ENCODE measurements around the gene NOCT. TPM values are rescaled to one million over a fixed set of nuclear protein-coding genes. Genes with fewer than 3 reads are reported as not detected.
A peak's percentile ranks its signal among the peaks of the same experiment; 100 is the strongest.

The NOCT gene
- total RNA-seq, 1 experiment from 2014 or later: 43.4 TPM

GRCh38 chr4:138975225-138975624, 40.4 kb upstream of the NOCT start (continued):
- TF ChIP-seq, protein P1, sequence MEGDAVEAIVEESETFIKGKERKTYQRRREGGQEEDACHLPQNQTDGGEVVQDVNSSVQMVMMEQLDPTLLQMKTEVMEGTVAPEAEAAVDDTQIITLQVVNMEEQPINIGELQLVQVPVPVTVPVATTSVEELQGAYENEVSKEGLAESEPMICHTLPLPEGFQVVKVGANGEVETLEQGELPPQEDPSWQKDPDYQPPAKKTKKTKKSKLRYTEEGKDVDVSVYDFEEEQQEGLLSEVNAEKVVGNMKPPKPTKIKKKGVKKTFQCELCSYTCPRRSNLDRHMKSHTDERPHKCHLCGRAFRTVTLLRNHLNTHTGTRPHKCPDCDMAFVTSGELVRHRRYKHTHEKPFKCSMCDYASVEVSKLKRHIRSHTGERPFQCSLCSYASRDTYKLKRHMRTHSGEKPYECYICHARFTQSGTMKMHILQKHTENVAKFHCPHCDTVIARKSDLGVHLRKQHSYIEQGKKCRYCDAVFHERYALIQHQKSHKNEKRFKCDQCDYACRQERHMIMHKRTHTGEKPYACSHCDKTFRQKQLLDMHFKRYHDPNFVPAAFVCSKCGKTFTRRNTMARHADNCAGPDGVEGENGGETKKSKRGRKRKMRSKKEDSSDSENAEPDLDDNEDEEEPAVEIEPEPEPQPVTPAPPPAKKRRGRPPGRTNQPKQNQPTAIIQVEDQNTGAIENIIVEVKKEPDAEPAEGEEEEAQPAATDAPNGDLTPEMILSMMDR (IDR thresholded peaks at IDR 0.05): 0 out of 2 replicates have a peak, but pooled peaks have one; percentile 14

GRCh38 chr4:138976526-138976925, 39.1 kb upstream of the NOCT start:
- Mint-ChIP-seq H3K27me3 (ENCODE audit: low read depth) (no peaks in the 10 kb centered on the region), H3K9me3 (no peaks in the 10 kb centered on the region), H3K27ac (peak overlapping the region; percentile 29), H3K4me1 (peaks cover 62% of the 10 kb centered on the region), H3K4me3 (no peak overlapping the region), H3K36me3 (no peaks in the 10 kb centered on the region)
- DNase-seq (ENCODE audit: low spot score) (no peak), ATAC-seq (no peak)
- ChIA-PET CTCF (no interaction called here), POLR2A (no interaction called here)
- TF ChIP-seq, protein P2, sequence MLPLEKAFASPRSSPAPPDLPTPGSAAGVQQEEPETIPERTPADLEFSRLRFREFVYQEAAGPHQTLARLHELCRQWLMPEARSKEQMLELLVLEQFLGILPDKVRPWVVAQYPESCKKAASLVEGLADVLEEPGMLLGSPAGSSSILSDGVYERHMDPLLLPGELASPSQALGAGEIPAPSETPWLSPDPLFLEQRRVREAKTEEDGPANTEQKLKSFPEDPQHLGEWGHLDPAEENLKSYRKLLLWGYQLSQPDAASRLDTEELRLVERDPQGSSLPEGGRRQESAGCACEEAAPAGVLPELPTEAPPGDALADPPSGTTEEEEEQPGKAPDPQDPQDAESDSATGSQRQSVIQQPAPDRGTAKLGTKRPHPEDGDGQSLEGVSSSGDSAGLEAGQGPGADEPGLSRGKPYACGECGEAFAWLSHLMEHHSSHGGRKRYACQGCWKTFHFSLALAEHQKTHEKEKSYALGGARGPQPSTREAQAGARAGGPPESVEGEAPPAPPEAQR (CRISPR knock-in tag; IDR thresholded peaks at IDR 0.05): no peak

DNA sequence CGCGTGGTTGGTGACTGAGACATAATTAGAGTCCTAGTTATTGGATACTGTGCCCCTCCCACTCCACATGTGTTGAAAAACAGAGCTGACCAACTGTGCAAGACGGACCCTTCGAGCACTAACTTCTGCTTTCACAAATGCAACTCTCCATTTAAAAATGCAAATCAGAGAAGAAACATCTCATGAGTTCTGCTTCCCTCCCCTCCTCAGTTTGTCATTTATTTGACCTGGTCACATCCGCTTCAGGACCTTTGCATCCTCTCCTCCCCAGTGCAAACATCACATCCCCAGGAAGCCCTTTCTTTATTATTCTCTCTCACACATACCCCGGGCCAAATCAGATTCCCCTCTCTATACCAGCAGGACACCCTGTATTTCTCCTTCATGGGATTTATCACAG, 38.1 kb upstream of the NOCT start:
- CTCF ChIA-PET: interaction anchor here (1.8 kb wide), 1 partner anchor 53 kb away, joined by 7 read pairs; no protein-coding TSS in a partner anchor
- ATAC-seq (peak; percentile 20), DNase-seq (ENCODE audit: low spot score) (no peak)
- peak overlapping the region; percentile 89 for H3K27ac Mint-ChIP-seq
- no peaks in the 10 kb centered on the region for H3K36me3 Mint-ChIP-seq
- TF ChIP-seq ATF1 (CRISPR knock-in tag; IDR thresholded peaks at IDR 0.05): no peak
- TF ChIP-seq, protein P3, sequence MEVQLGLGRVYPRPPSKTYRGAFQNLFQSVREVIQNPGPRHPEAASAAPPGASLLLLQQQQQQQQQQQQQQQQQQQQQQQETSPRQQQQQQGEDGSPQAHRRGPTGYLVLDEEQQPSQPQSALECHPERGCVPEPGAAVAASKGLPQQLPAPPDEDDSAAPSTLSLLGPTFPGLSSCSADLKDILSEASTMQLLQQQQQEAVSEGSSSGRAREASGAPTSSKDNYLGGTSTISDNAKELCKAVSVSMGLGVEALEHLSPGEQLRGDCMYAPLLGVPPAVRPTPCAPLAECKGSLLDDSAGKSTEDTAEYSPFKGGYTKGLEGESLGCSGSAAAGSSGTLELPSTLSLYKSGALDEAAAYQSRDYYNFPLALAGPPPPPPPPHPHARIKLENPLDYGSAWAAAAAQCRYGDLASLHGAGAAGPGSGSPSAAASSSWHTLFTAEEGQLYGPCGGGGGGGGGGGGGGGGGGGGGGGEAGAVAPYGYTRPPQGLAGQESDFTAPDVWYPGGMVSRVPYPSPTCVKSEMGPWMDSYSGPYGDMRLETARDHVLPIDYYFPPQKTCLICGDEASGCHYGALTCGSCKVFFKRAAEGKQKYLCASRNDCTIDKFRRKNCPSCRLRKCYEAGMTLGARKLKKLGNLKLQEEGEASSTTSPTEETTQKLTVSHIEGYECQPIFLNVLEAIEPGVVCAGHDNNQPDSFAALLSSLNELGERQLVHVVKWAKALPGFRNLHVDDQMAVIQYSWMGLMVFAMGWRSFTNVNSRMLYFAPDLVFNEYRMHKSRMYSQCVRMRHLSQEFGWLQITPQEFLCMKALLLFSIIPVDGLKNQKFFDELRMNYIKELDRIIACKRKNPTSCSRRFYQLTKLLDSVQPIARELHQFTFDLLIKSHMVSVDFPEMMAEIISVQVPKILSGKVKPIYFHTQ (CRISPR knock-in tag; IDR thresholded peaks at IDR 0.05): no peak
- TF ChIP-seq NR1H2 (CRISPR knock-in tag; IDR thresholded peaks at IDR 0.05): no peak
- TF ChIP-seq E2F5 (CRISPR knock-in tag; IDR thresholded peaks at IDR 0.05): no peak
- TF ChIP-seq TP53 (CRISPR knock-in tag; IDR thresholded peaks at IDR 0.05): no peak
- TF ChIP-seq NR2C2 (CRISPR knock-in tag; IDR thresholded peaks at IDR 0.05): no peak
- TF ChIP-seq MXD4 (CRISPR knock-in tag; IDR thresholded peaks at IDR 0.05; ENCODE audit: borderline replicate concordance): no peak
- no peak for TF ChIP-seq ZNF263 (CRISPR knock-in tag; IDR thresholded peaks at IDR 0.05; ENCODE audit: low read depth)
- TF ChIP-seq FOXJ3 (CRISPR knock-in tag; IDR thresholded peaks at IDR 0.05; ENCODE audit: borderline replicate concordance): no peak
- TF ChIP-seq ZNF423 (CRISPR knock-in tag; IDR thresholded peaks at IDR 0.05): no peak
- TF ChIP-seq, protein P4, sequence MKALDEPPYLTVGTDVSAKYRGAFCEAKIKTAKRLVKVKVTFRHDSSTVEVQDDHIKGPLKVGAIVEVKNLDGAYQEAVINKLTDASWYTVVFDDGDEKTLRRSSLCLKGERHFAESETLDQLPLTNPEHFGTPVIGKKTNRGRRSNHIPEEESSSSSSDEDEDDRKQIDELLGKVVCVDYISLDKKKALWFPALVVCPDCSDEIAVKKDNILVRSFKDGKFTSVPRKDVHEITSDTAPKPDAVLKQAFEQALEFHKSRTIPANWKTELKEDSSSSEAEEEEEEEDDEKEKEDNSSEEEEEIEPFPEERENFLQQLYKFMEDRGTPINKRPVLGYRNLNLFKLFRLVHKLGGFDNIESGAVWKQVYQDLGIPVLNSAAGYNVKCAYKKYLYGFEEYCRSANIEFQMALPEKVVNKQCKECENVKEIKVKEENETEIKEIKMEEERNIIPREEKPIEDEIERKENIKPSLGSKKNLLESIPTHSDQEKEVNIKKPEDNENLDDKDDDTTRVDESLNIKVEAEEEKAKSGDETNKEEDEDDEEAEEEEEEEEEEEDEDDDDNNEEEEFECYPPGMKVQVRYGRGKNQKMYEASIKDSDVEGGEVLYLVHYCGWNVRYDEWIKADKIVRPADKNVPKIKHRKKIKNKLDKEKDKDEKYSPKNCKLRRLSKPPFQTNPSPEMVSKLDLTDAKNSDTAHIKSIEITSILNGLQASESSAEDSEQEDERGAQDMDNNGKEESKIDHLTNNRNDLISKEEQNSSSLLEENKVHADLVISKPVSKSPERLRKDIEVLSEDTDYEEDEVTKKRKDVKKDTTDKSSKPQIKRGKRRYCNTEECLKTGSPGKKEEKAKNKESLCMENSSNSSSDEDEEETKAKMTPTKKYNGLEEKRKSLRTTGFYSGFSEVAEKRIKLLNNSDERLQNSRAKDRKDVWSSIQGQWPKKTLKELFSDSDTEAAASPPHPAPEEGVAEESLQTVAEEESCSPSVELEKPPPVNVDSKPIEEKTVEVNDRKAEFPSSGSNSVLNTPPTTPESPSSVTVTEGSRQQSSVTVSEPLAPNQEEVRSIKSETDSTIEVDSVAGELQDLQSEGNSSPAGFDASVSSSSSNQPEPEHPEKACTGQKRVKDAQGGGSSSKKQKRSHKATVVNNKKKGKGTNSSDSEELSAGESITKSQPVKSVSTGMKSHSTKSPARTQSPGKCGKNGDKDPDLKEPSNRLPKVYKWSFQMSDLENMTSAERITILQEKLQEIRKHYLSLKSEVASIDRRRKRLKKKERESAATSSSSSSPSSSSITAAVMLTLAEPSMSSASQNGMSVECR (CRISPR knock-in tag; IDR thresholded peaks at IDR 0.05; ENCODE audit: borderline replicate concordance): no peak
- TF ChIP-seq FOXP4 (CRISPR knock-in tag; IDR thresholded peaks at IDR 0.05): no peak
- TF ChIP-seq SOX15 (CRISPR knock-in tag; IDR thresholded peaks at IDR 0.05): no peak
- no peak for TF ChIP-seq KAT7 (CRISPR knock-in tag; IDR thresholded peaks at IDR 0.05; ENCODE audit: borderline replicate concordance)
- no peak for TF ChIP-seq USF2 (CRISPR knock-in tag; IDR thresholded peaks at IDR 0.05)
- H3K27me3 Mint-ChIP-seq (ENCODE audit: low read depth): no peaks in the 10 kb centered on the region
- peaks cover 69% of the 10 kb centered on the region for H3K4me1 Mint-ChIP-seq
- no peak overlapping the region for H3K4me3 Mint-ChIP-seq
- H3K9me3 Mint-ChIP-seq: no peaks in the 10 kb centered on the region
- POLR2A ChIA-PET: no interaction called here
